Prostate gland (tissue), 2 donors: ENCODE results near the gene AKNA. TPM values are rescaled to one million over a fixed set of nuclear protein-coding genes. Genes with fewer than 3 reads are reported as not detected.

Experiments used
- DNase-seq: peaks from one replicate; pipeline ENCODE4 v3.0.0-alpha.2; 2019; ENCODE audit warnings: low spot score
- H3K27ac ChIP-seq, 2 donors: fragments of 200-600 bp; sonication (generic); 2 replicates each; pipeline ENCODE4 v1.5.1; 2017 to 2019
- H3K27me3 ChIP-seq: fragments of 200-600 bp; sonication (generic); replicated peaks from 2 replicates; pipeline ENCODE4 v1.5.1; 2019; ENCODE audit not compliant: insufficient read depth
- H3K36me3 ChIP-seq, 2 donors: fragments of 200-600 bp; sonication (generic); 1 replicate in 1 of 2; 2 replicates in 1 of 2; pipeline versions ENCODE4 v1.5.1 to v1.8.1; 2017 to 2019
- H3K4me1 ChIP-seq: fragments of 200-600 bp; sonication (generic); replicated peaks from 2 replicates; pipeline ENCODE4 v1.5.1; 2019
- H3K4me3 ChIP-seq, 2 donors: fragments of 200-600 bp; sonication (generic); 2 replicates each; pipeline ENCODE4 v1.5.1; 2017 to 2019
- H3K9me3 ChIP-seq: fragments of 200-600 bp; sonication (generic); 2 replicates; pipeline ENCODE4 v1.5.1; 2017
- POLR2A ChIP-seq: fragments of 450-650 bp; IDR thresholded peaks from one replicate; pipeline ENCODE4 v1.6.1; 2016; ENCODE audit warnings: antibody characterized with exemption, mild to moderate bottlenecking
- POLR2AphosphoS5 ChIP-seq: sonication (generic); formaldehyde crosslinking; IDR thresholded peaks from one replicate; pipeline ENCODE4 v1.6.1; 2017; ENCODE audit warnings: antibody characterized with exemption
- WGBS: methylation state at CpG from one replicate; pipeline ENCODE4 v1.1.5; 2018; 5-methylcytosine and 5-hydroxymethylcytosine counted together
- intact Hi-C: fragments of 100-400 bp; cut with DNase I; formaldehyde crosslinking; loops from one replicate; pipeline ENCODE4 v1.14.2; 2022
- total RNA-seq, 2 donors: library from RNA; depleted of rRNA; stranded (reverse); fragments of >200 nt; gene quantifications; one replicate each; pipeline ENCODE4 v1.1.0, GENCODE V29; 2016
- TF ChIP-seq, protein P1 (sequence below), 4 experiments: fragments of 200-600 bp in 2 of 4; fragments of 450-650 bp in 2 of 4; sonication (generic) in 2 of 4; IDR thresholded peaks; 1 replicate in 3 of 4; 2 replicates in 1 of 4; pipeline ENCODE4 v1.5.1; 2016 to 2019; ENCODE audit warnings: antibody characterized with exemption in 4 of 4, mild to moderate bottlenecking in 2 of 4, moderate library complexity in 2 of 4

AKNA gene
- total RNA-seq, 2 donors from 2014 or later, result 20.5 to 30.1 TPM

DNA sequence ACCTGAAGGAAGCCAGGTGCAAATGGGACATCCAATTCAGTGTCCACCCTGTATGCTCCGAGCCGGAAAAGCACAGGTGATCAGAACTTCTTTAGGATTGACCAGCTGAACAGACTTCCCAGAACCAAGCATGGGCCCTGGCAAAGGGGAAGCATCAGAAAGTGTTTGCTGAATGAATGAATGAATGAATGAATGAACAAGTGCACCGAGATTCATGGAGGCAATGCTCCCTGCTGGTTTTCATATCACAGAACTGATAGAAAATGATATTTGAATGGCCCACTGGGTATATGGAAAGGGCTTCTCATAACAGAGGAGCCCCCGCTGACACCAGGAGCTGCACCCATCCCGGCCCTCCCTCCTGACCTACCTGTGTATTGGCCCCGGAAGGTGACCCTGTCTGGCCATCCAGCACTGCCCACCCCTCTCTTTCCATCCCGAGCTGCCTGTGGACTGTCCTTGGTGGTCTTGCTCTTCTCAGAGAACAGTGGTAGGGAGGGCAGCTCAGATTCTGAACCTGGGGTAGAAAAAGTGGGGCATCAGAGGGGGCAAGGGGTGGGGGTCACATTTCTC is 42.2 kb downstream of the AKNA start:
- peaks cover 14 to 15% of the 10 kb centered on the region in 2 donors for H3K36me3 ChIP-seq
- no peaks in the 10 kb centered on the region for H3K4me1 ChIP-seq
- H3K27me3 ChIP-seq, result no peaks in the 10 kb centered on the region
- DNase-seq, result no peak
- H3K27ac ChIP-seq, result no peak overlapping the region
- intact Hi-C loops, result no loop called here
- 92% methylated on average over 7 of the region's 7 CpGs for WGBS
- no peak overlapping the region for H3K4me3 ChIP-seq
- TF ChIP-seq POLR2AphosphoS5 (no peak), POLR2A (no peak)
- TF ChIP-seq, protein P1, sequence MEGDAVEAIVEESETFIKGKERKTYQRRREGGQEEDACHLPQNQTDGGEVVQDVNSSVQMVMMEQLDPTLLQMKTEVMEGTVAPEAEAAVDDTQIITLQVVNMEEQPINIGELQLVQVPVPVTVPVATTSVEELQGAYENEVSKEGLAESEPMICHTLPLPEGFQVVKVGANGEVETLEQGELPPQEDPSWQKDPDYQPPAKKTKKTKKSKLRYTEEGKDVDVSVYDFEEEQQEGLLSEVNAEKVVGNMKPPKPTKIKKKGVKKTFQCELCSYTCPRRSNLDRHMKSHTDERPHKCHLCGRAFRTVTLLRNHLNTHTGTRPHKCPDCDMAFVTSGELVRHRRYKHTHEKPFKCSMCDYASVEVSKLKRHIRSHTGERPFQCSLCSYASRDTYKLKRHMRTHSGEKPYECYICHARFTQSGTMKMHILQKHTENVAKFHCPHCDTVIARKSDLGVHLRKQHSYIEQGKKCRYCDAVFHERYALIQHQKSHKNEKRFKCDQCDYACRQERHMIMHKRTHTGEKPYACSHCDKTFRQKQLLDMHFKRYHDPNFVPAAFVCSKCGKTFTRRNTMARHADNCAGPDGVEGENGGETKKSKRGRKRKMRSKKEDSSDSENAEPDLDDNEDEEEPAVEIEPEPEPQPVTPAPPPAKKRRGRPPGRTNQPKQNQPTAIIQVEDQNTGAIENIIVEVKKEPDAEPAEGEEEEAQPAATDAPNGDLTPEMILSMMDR (IDR thresholded peaks at IDR 0.05), result no peak
- H3K9me3 ChIP-seq, result no peaks in the 10 kb centered on the region

DNA sequence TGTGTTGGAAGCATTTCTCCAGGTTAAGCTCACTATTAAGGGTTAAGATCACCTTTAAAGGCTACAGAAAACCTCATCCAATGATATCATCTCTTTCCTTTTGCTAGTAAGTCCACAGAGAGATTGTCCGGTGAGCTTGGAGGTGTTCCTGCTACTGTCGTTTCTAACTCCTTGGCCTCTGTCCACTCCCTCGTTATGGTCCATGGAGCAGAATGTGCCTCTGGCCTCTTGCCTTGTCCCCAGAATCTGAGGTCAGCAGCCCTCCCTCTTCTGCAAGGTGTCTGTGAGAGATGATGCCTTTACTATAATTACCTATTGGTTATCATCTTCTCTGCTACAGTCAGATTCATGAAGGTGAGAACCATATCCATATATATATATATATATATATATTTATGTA is 43.1 kb downstream of the AKNA start:
- intact Hi-C loops, result no loop called here

DNA sequence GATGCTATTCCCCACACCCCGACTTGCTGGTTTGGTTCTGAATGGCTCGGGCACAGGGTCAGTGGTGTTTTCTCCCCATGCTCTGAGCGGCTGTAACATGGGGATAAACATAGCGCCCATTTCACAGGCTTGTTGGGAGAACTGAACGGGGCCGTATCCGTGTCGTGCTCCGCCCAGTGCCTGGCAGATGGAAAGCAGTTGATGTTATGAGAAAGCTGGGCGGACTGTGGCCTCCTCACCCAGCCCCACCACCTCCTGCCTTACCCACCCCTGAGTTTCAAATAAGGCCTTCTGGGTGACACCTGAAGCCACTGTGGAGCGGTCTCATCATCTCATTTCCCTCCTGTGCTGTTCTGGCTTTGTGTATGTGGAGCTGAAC is 43.6 kb downstream of the AKNA start:
- intact Hi-C loops, result no loop called here
- H3K9me3 ChIP-seq, result no peaks in the 10 kb centered on the region
- 86% methylated on average over 11 of the region's 11 CpGs for WGBS
- TF ChIP-seq POLR2A (no peak), POLR2AphosphoS5 (no peak)
- TF ChIP-seq, protein P1 (IDR thresholded peaks at IDR 0.05), result no peak
- no peak overlapping the region for H3K27ac ChIP-seq
- H3K27me3 ChIP-seq, result no peaks in the 10 kb centered on the region
- DNase-seq, result no peak
- no peak overlapping the region for H3K4me3 ChIP-seq
- H3K4me1 ChIP-seq, result no peaks in the 10 kb centered on the region
- peaks cover 14 to 18% of the 10 kb centered on the region in 2 donors for H3K36me3 ChIP-seq

More for the DNA sequence above, 43.1 kb downstream of the AKNA start:
- H3K27ac ChIP-seq, result no peak overlapping the region
- no peak overlapping the region for H3K4me3 ChIP-seq
- H3K36me3 ChIP-seq, result peaks cover 14 to 18% of the 10 kb centered on the region in 2 donors
- no peak for DNase-seq
- H3K9me3 ChIP-seq, result no peaks in the 10 kb centered on the region
- H3K27me3 ChIP-seq, result no peaks in the 10 kb centered on the region
- no peak for TF ChIP-seq POLR2AphosphoS5
- TF ChIP-seq, protein P1 (IDR thresholded peaks at IDR 0.05), result no peak
- no peak for TF ChIP-seq POLR2A
- WGBS, result 38% methylated on average over 3 of the region's 3 CpGs
- no peaks in the 10 kb centered on the region for H3K4me1 ChIP-seq

DNA sequence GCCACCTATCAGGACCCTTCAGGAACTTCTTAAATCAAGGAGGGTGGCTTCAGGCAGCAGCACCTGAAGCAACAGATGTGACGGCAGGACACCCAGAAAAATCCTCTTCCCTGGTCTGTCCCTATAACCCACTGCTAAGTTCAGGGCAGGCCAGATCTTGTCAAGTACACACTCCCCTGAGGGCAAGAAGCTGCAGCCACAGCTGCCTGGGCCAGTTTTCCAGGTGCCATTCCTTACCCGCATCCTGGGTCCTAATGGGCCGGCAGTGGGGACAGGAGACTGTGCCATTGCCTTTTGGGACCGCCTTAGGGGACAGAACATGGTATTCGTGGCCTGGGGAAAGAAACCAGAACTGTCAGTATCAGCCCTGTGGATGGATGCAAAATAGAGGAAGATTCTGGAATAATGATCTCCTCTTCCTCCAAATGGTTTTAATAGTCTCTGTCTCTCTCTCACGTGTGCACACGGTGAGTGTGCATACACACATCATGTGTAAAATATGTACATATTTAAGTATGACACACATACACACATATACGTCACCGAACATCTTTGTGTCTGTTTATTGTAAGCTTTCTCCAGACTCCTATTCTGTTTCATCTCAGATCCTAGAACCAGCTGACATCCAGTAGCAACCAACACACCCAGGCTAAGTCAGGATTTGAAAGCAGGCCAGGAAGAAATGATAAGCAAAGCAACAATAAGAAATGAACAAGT is 44.2 kb downstream of the AKNA start:
- no peaks in the 10 kb centered on the region for H3K27me3 ChIP-seq
- WGBS, result 74% methylated on average over 9 of the region's 9 CpGs
- H3K27ac ChIP-seq, result no peak overlapping the region
- TF ChIP-seq POLR2AphosphoS5, result no peak
- TF ChIP-seq POLR2A, result no peak
- TF ChIP-seq, protein P1 (IDR thresholded peaks at IDR 0.05), result no peak
- no peak overlapping the region for H3K4me3 ChIP-seq
- peaks cover 14 to 18% of the 10 kb centered on the region in 2 donors for H3K36me3 ChIP-seq
- no peaks in the 10 kb centered on the region for H3K4me1 ChIP-seq
- no peaks in the 10 kb centered on the region for H3K9me3 ChIP-seq
- no peak for DNase-seq
- intact Hi-C loops, result no loop called here
